Astrocyte of the spinal cord (primary cell): ENCODE measurements around the gene VPS35L.

Experiments used
- DNase-seq: peaks from one replicate; pipeline ENCODE4 v3.0.0; 2011; ENCODE audit warnings: low read depth, low spot score
- H3K4me3 ChIP-seq: 2 replicates; pipeline ENCODE4 v1.5.1; 2011; ENCODE audit warnings: low read depth, mild to moderate bottlenecking, low read length, moderate library complexity
- in situ Hi-C: cut with HindIII; loops from 2 replicates; pipeline ENCODE4 v1.10.0; 2017; ENCODE audit warnings: low sequenced_read_pairs
- TF ChIP-seq, protein P1 (sequence below): IDR thresholded peaks from 2 replicates; pipeline ENCODE4 v1.5.1; 2012; ENCODE audit warnings: low read depth, mild to moderate bottlenecking, low read length, inconsistent platforms

VPS35L gene

DNA sequence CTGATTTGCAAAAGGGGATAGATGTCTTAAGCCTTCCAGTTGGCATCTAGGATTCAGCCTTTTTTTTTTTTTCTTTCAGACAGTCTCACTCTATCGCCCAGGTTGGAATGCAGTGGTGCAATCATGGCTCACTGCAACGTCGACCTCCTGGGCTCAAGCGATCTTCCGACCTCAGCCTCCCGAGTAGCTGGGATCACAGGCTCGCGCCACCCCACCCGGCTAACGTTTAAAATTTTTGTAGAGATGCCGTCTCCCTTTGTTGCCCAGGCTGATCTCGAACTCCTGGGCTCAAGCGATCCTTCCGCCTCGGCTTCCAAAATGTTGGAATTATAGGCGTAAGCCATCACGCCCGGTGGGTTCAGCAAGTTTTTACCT lies 32.3 kb upstream of the VPS35L start:
- in situ Hi-C loops: no loop called here
- TF ChIP-seq, protein P1, sequence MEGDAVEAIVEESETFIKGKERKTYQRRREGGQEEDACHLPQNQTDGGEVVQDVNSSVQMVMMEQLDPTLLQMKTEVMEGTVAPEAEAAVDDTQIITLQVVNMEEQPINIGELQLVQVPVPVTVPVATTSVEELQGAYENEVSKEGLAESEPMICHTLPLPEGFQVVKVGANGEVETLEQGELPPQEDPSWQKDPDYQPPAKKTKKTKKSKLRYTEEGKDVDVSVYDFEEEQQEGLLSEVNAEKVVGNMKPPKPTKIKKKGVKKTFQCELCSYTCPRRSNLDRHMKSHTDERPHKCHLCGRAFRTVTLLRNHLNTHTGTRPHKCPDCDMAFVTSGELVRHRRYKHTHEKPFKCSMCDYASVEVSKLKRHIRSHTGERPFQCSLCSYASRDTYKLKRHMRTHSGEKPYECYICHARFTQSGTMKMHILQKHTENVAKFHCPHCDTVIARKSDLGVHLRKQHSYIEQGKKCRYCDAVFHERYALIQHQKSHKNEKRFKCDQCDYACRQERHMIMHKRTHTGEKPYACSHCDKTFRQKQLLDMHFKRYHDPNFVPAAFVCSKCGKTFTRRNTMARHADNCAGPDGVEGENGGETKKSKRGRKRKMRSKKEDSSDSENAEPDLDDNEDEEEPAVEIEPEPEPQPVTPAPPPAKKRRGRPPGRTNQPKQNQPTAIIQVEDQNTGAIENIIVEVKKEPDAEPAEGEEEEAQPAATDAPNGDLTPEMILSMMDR: no peak
- H3K4me3 ChIP-seq: no peak overlapping the region
- no peak for DNase-seq

DNA sequence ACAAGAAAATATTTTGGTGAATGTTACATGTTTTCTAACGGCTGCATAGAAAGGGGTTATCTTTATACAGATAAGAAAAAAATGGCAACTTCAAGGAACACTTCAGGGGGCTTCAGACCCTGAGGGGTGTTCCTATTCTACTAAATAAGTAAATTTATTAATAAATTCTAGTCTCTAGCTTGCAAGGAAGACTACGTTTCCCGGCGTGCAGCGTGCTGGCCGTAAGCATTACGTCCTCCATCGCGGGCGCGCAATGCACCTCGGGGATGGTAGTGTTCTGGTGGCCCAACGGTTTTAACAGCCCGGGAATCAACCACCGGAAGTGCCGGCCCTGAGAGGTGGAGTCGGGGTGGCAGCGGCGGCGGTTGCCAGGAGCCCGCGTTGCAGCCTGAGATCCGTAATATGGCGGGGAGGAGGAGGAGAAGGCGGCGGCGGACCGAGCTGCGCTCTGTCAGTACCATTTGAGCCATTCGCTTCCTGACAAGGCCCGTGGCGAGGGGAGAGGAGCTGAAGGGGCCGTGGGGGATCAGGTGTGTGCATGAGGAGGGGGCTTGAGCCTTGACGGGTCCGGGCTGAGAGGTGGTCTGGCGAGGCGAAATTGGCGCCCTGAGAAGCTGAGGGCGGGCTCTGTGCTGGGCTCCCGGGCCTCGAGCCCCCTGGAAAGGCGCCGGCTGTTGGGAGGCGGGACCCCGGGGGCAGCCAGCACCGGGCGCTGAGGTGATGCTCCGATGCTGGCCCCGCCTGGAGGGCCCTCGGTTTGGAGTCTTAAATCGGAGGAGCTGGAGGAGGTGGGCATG lies 31.7 kb upstream of the VPS35L start, which contains the start of gene CCP110:
Gene CCP110, plus strand, starts transcription at position 384 of the 797 bp plus-strand sequence. CDS start 3,940 bp downstream, outside the sequence.
- DNase-seq: peak; percentile 97
- TF ChIP-seq, protein P1: no peak
- in situ Hi-C loops: no loop called here
- H3K4me3 ChIP-seq: peak within 1 kb of the TSS; percentile 98

DNA sequence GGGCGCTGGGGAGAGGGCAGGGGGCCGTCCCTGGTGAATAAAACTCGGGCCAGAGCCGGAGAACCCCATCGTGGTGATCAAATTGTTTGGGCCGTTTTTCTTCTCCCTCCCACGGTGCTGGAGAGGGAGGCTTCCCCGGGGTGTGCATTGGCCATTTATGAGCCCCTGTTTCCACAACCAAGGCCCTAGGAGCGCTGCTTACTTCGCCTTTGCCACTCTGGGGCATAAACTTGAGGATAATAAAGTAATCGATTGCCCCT lies 31.2 kb upstream of the VPS35L start:
- in situ Hi-C loops: no loop called here
- peak overlapping the region; percentile 98 for H3K4me3 ChIP-seq
- peak; percentile 2 for DNase-seq
- TF ChIP-seq, protein P1: no peak

DNA sequence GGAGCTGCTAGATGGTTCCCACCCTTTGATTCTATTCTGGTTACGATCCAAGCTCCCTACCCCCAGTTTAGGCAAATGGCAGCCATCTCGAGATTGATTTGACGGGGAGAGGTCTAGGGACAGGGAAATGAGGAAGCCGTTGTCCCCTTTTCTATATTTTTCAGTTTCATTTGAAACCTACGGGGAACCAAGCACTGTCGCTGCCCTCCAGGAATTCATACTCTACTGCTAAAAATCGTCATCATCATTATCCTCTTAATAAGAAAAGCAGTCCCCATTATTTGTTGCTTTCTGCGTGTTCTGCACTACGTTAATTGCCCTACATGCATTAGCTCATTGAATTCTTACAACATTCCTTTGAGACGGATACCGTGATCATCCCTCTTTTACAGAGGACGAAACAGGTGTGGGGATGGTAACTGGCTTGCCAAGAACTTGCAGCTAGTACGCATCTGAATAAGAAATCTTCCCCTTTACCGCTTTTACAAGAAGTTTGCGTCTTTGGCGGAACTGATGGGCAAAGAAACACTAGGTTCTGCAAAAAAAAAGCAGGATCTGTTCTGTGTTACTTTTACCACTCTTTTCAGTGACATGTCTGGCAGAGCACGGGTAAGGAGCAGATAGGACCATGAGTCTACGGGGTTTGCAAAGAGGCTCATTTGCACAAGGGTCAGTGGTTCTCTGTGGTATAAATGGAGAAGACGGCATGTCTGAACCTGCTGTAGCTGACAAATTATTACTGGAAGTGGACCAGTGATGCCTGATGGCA lies 30.7 kb upstream of the VPS35L start:
- in situ Hi-C loops: no loop called here
- peak overlapping the region; percentile 98 for H3K4me3 ChIP-seq
- TF ChIP-seq, protein P1: no peak
- DNase-seq: peak; percentile 7

DNA sequence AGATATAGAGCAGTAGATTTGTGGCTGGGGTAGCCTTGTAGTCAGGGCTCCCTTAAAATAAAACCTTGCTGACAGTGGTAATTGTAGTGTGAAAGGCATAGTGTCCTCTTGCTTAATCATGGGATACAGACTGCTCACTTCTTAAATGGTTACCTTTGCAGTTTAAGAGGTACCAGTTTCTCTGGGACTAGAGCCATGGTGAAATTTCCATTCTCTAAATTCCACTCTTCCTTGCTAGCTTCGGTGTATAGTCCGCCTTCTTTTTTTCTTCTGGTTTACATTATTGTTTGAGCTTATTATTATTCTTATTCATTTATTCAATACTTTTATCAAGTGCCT lies 30.1 kb upstream of the VPS35L start:
- in situ Hi-C loops: no loop called here
- peak overlapping the region; percentile 98 for H3K4me3 ChIP-seq
- DNase-seq: no peak
- TF ChIP-seq, protein P1: no peak

DNA sequence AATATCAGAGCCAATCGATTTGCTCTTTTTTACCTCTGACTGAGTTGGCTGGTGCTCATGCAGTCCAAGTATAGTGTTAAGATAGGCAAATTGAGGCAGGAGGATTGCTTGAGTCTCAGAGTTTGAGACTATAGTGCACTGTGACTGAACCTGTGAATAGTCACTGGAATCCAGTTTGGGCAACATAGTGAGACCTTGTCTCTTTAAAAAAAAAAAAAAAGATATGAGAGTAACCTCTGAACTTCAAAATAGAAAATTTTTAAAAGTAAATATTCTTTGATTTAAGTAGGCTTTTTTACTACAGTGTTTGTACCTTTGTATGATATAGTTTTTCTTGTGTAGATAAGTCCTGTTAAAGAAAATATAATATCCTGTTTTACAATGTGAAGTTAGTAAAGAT lies 28.3 kb upstream of the VPS35L start:
- in situ Hi-C loops: no loop called here
- DNase-seq: no peak
- no peak overlapping the region for H3K4me3 ChIP-seq
- TF ChIP-seq, protein P1: no peak
